Tibial nerve (tissue), 4 donors: ENCODE results near the gene TPGS1. TPM values are rescaled to one million over a fixed set of nuclear protein-coding genes. Genes with fewer than 3 reads are reported as not detected.

Experiments
- DNase-seq, 2 donors: peaks; one replicate each; pipeline ENCODE4 v3.0.0-alpha.2; 2019; ENCODE audit warnings: low spot score in 2 of 2
- H3K27ac ChIP-seq, 4 donors: fragments of 200-600 bp; sonication (generic) in 3 of 4; one replicate each; pipeline ENCODE4 v1.5.1; 2017 to 2019; ENCODE audit warnings: mild to moderate bottlenecking in 1 of 4
- H3K27me3 ChIP-seq, 2 donors: fragments of 200-600 bp; sonication (generic) in 1 of 2; one replicate each; pipeline versions ENCODE4 v1.5.1 to v1.6.0; 2017 to 2019
- H3K36me3 ChIP-seq, 3 donors: fragments of 200-600 bp; sonication (generic); one replicate each; pipeline ENCODE4 v1.5.1; 2018 to 2019
- H3K4me1 ChIP-seq, 4 donors: fragments of 200-600 bp; sonication (generic) in 3 of 4; one replicate each; pipeline ENCODE4 v1.5.1; 2017 to 2019
- H3K4me3 ChIP-seq, 4 donors: fragments of 200-600 bp; sonication (generic) in 3 of 4; one replicate each; pipeline ENCODE4 v1.5.1; 2017 to 2019; ENCODE audit warnings: mild to moderate bottlenecking in 1 of 4, moderate library complexity in 1 of 4
- H3K9me3 ChIP-seq, 4 donors: fragments of 200-600 bp; sonication (generic) in 3 of 4; one replicate each; pipeline ENCODE4 v1.5.1; 2017 to 2019
- EP300 ChIP-seq, 2 donors: sonication (generic); formaldehyde crosslinking; IDR thresholded peaks; one replicate each; pipeline ENCODE4 v1.6.1; 2017; ENCODE audit warnings: antibody characterized with exemption in 2 of 2, mild to moderate bottlenecking in 1 of 2
- POLR2A ChIP-seq, 2 donors: fragments of 450-650 bp; IDR thresholded peaks; one replicate each; pipeline ENCODE4 v1.6.1; 2017; ENCODE audit warnings: antibody characterized with exemption in 2 of 2, mild to moderate bottlenecking in 2 of 2, moderate library complexity in 2 of 2
- WGBS, 2 donors: methylation state at CpG; one replicate each; pipeline ENCODE4 v1.1.5; 2018; 5-methylcytosine and 5-hydroxymethylcytosine counted together
- total RNA-seq, 4 donors: library from RNA; depleted of rRNA; stranded (reverse); fragments of >200 nt; gene quantifications; one replicate each; pipeline ENCODE4 v1.1.0, GENCODE V29; 2016
- TF ChIP-seq, protein P1 (sequence below), 5 experiments: fragments of 200-600 bp in 3 of 5; fragments of 450-650 bp in 2 of 5; sonication (generic) in 3 of 5; IDR thresholded peaks; one replicate each; pipeline ENCODE4 v1.5.1; 2016 to 2019; ENCODE audit warnings: antibody characterized with exemption in 5 of 5, mild to moderate bottlenecking in 3 of 5, moderate library complexity in 2 of 5

Gene TPGS1
- total RNA-seq, 4 donors from 2014 or later: 108 to 131 (median 115) TPM

DNA sequence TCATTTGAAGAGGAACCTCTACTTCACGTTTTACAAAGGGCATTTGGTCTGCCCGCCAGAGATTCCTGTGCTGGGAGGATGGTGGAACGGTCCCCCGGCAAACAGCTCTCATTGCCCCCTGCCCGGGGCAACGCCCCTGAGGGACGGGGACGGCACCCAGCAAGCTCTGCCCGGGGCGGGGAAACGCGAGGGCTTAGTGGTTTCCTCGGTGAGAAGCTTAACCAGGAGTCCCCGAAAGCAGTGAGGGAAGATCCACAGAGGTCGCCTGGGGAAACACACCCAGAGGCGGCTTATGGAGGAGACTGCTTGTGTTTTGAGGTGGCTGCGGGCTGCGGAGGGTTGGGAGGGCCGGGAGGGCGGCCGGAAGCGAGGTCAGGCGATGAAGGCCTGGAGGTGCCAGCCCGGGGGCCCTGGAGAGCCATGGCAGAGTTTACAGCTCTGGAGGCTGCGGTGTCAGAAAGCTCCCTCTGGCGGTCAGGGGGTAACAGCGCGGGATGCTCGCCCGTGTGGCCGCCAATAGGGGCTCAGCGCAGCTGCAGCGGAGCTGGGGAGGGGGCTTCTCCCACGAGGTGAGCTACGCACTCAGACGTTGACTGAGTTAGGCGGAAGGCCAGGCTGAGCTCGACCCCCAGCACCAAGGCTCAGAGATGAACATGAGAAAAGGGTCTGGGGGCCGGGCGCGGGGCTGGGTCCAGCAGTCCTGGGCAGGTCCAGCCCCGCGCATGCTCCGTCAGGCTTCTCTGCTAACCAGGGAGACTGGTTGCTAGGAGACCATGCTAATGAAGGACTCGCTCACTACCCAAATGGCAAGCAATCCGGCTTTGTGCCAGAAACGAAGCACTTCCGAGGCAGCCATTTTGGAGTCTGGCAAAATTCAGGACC lies 652 bp upstream of the TPGS1 start:
- TF ChIP-seq EP300 (IDR thresholded peaks at IDR 0.05) (no peak), POLR2A (IDR thresholded peaks at IDR 0.05) (peak in 1 of 2 donors; percentile 18)
- TF ChIP-seq, protein P1, sequence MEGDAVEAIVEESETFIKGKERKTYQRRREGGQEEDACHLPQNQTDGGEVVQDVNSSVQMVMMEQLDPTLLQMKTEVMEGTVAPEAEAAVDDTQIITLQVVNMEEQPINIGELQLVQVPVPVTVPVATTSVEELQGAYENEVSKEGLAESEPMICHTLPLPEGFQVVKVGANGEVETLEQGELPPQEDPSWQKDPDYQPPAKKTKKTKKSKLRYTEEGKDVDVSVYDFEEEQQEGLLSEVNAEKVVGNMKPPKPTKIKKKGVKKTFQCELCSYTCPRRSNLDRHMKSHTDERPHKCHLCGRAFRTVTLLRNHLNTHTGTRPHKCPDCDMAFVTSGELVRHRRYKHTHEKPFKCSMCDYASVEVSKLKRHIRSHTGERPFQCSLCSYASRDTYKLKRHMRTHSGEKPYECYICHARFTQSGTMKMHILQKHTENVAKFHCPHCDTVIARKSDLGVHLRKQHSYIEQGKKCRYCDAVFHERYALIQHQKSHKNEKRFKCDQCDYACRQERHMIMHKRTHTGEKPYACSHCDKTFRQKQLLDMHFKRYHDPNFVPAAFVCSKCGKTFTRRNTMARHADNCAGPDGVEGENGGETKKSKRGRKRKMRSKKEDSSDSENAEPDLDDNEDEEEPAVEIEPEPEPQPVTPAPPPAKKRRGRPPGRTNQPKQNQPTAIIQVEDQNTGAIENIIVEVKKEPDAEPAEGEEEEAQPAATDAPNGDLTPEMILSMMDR (IDR thresholded peaks at IDR 0.05): peak; percentile 91 to 99 (median 97)
- Histone ChIP-seq H3K27me3 (no peaks in the 10 kb centered on the region), H3K4me1 (peaks cover 0 to 33% (median 19%) of the 10 kb centered on the region in 4 donors), H3K27ac (peak overlapping the region; percentile 89 to 97 (median 94)), H3K4me3 (peak overlapping the region; percentile 63 to 100 (median 84)), H3K36me3 (peaks cover 0 to 14% (median 0%) of the 10 kb centered on the region in 3 donors), H3K9me3 (no peaks in the 10 kb centered on the region)
- peak; percentile 97 to 99 for DNase-seq
- 3 to 5% methylated on average over 40 of the region's 48 CpGs for WGBS, 2 donors

DNA sequence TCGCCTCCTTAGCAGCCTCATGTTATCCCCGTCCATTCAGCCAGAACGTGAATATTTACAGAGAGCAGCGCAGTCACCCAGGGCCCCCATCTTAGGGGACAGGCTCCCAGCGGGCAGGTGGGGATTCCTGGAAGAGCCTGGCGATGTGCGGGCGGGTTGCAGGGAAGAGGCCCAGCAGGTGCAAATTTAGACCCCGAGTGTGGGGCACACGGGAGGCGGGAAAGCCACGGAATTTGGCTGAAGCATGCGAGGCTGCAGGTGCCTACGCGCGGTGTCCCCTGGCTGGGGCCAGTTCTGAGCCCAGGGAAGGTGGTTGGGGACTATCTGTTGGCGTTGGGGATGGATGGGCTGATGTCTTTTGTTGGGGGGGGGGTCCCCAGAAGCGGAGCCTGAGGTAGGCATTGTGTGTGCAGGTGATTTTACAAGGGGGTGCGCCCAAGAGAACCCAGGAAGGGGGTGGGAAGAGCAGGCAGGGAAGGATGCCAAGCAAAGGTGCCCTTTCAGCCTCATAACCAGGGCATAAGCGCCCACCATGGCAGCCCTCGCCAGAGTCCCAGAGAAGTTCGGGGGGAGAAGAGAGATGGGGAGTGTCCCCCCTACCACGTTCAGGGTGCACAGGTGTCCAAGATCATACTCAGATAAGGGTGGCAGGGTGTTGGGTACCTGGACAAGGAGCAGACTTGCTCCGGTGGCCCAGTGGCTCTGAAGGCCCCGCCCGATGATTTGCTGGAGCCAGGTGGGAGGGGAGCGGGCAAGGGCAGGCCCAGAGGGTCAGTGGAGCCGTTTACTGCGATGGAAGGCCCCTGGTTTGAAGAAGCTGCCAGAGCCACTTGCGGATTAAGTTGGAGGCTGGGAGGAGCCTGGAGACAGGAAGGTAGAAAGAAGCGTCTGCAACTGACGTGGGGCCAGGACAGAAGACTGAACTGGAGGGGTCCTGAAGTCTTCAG lies 1.2 kb downstream of the TPGS1 start:
- H3K4me1 ChIP-seq: peaks cover 0 to 40% (median 19%) of the 10 kb centered on the region in 4 donors

DNA sequence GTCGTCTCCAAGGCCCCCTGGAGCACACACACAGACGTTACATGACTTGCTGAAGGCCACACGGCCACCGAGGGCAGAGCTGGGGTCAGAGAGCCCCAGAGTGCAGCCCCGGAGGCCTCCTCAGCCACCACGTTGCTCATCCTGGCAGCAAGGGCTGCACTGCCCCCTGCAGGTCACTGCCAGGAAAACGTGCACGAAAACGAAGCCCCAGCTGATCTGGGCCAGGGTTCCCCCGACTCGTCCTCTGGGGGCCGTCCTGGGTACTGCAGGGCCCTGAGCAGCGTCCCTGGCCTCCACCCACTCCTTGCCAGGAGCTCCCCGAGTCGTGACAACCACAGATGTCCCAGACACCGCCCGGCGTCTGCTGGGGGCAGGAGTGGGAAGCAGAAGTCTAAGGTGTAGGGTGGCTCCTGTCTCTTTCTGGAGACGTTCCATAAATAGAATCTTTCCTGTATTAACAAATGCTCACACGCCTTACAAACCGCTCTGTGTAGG lies 3.4 kb downstream of the TPGS1 start:
- TF ChIP-seq EP300 (IDR thresholded peaks at IDR 0.05): no peak
- TF ChIP-seq, protein P1 (IDR thresholded peaks at IDR 0.05): peak; percentile 62 to 92 (median 74)
- 16 to 27% methylated on average over 9 to 18 of the region's 21 CpGs for WGBS, 2 donors
- peak overlapping the region in 3 of 4 donors; percentile 36 to 75 (median 51) for H3K27ac ChIP-seq

More for the DNA sequence above, 1.2 kb downstream of the TPGS1 start:
- TF ChIP-seq EP300 (IDR thresholded peaks at IDR 0.05) (no peak), POLR2A (IDR thresholded peaks at IDR 0.05) (no peak)
- TF ChIP-seq, protein P1 (IDR thresholded peaks at IDR 0.05): no peak
- no peak overlapping the region for H3K27ac ChIP-seq
- DNase-seq: no peak
- H3K27me3 ChIP-seq: no peaks in the 10 kb centered on the region
- 61 to 67% methylated on average over 32 of the region's 32 CpGs for WGBS, 2 donors
- H3K9me3 ChIP-seq: no peaks in the 10 kb centered on the region
- peaks cover 0 to 18% (median 0%) of the 10 kb centered on the region in 3 donors for H3K36me3 ChIP-seq
- peak overlapping the region; percentile 63 to 100 (median 84) for H3K4me3 ChIP-seq

DNA sequence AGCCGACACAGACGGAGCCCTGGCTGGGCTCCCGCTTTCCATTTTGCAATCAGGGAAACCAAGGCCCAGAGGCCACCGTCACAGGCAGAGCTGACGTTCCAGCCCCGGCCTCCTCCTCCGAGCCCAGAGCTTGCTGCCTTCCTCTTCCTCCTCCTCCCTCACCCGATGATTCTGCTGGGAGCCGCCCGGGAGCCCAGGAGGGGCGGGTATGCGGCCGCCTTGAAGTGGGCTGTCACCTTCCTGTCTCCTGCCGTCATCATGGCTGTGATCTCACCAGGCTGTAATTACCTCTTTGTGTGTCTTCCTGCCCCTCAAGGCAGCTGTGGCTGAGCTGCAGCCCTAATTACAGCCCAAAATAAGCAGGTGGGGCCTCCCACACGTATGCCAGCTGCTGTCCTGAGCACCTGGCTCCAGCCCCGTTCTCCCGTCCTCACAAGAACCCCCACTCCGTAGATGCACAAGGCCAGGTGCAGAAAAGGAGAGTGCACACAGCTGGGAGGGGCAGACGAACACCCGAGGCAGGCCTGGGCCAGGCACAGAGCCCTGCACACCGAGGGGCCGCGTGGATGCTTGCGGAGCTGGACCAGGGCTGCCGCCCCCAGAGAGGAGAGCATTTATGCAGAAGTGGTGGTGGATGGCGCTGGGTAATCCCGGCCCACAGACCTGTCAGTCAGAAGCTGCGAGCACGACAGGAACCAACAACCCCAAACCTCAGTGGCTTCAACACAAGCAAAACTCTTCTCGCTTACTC lies 4.0 kb downstream of the TPGS1 start:
- no peak for DNase-seq
- no peaks in the 10 kb centered on the region for H3K9me3 ChIP-seq
- 58 to 59% methylated on average over 29 of the region's 30 CpGs for WGBS, 2 donors
- no peak for TF ChIP-seq EP300 (IDR thresholded peaks at IDR 0.05)
- TF ChIP-seq, protein P1 (IDR thresholded peaks at IDR 0.05): no peak
- peak overlapping the region in 1 of 4 donors; percentile 31 for H3K4me3 ChIP-seq
- H3K4me1 ChIP-seq: peaks cover 0 to 37% (median 18%) of the 10 kb centered on the region in 4 donors
- H3K27ac ChIP-seq: peak overlapping the region in 3 of 4 donors; percentile 36 to 75 (median 51)
- peaks cover 0 to 24% (median 0%) of the 10 kb centered on the region in 3 donors for H3K36me3 ChIP-seq
- no peaks in the 10 kb centered on the region for H3K27me3 ChIP-seq

More for the DNA sequence above, 3.4 kb downstream of the TPGS1 start:
- H3K4me3 ChIP-seq: peak overlapping the region in 1 of 4 donors; percentile 31
- peaks cover 0 to 40% (median 19%) of the 10 kb centered on the region in 4 donors for H3K4me1 ChIP-seq
- no peaks in the 10 kb centered on the region for H3K27me3 ChIP-seq
- H3K9me3 ChIP-seq: no peaks in the 10 kb centered on the region
- no peak for DNase-seq
- H3K36me3 ChIP-seq: peaks cover 0 to 24% (median 0%) of the 10 kb centered on the region in 3 donors
